HepG2 (cell line): Measurements from ENCODE around the gene TUBB2B. TPM values are rescaled to one million over a fixed set of nuclear protein-coding genes. Genes with fewer than 3 reads are reported as not detected.

Experiments
- ATAC-seq: fragments of 200-7000 bp; cut with Tn5 transposase; 3 replicates; pipeline ENCODE4 v1.9.1; 2020; ENCODE audit warnings: mild to moderate bottlenecking, moderate library complexity
- BruUV-seq: library from RNA; stranded (reverse); fragments of 400-500 nt; replicated peaks from 2 replicates; lab custom pipeline; 2021; lab: Mats Ljungman, UMichigan
- CTCF ChIA-PET: fragments of 300-600 bp; formaldehyde crosslinking; extraction: SDS; loops from one replicate; lab custom pipeline; 2021; ENCODE audit warnings: low total read pairs, inconsistent platforms, low intra/inter-chr PET ratio; lab: Yijun Ruan, JAX
- POLR2A ChIA-PET: fragments of 350-600 bp; sonication (Branson Sonifier 250); formaldehyde crosslinking; loops from one replicate; lab custom pipeline; 2020; ENCODE audit warnings: antibody characterized with exemption, inconsistent platforms; lab: Yijun Ruan, JAX
- DNase-seq: peaks from one replicate; pipeline ENCODE4 v3.0.0-alpha.2; 2015; ENCODE audit warnings: low spot score
- FAIRE-seq: peaks from 3 replicates; lab custom pipeline; 2011; peaks lifted over from hg19 to GRCh38; lab: Jason Lieb, UNC
- H2AFZ ChIP-seq: one replicate; pipeline ENCODE4 v1.6.1; 2011; ENCODE audit warnings: low read length, inconsistent platforms
- H3K27ac ChIP-seq: fragments of 300-600 bp; 3 replicates; pipeline ENCODE4 v1.8.0; 2011; ENCODE audit warnings: mixed run types, mild to moderate bottlenecking, mixed read lengths, low read length, inconsistent platforms; ENCODE audit not compliant: insufficient read depth; ENCODE audit errors: extremely low read length
- H3K27me3 ChIP-seq, 2 experiments: fragments of 200-600 bp in 1 of 2; 2 replicates in 1 of 2; 3 replicates in 1 of 2; pipeline versions ENCODE4 v1.6.0 to v1.8.0; 2011; ENCODE audit warnings: low read length in 2 of 2, mild to moderate bottlenecking in 2 of 2, moderate library complexity in 2 of 2, inconsistent platforms in 1 of 2; ENCODE audit not compliant: insufficient read depth in 2 of 2, control insufficient read depth in 1 of 2
- H3K36me3 ChIP-seq, 2 experiments: fragments of 200-600 bp in 1 of 2; replicated peaks in 1 of 2; 2 replicates in 1 of 2; 3 replicates in 1 of 2; pipeline versions ENCODE4 v1.5.1 to v1.8.0; 2011; ENCODE audit warnings: low read length in 2 of 2, inconsistent platforms in 1 of 2; ENCODE audit not compliant: insufficient read depth in 2 of 2, control insufficient read depth in 1 of 2
- H3K4me1 ChIP-seq: 2 replicates; pipeline ENCODE4 v1.5.1; 2012; ENCODE audit warnings: low read length, inconsistent platforms; ENCODE audit not compliant: insufficient read depth
- H3K4me2 ChIP-seq: 2 replicates; pipeline ENCODE4 v1.6.0; 2011; ENCODE audit warnings: low read depth, low read length, inconsistent platforms
- H3K4me3 ChIP-seq, 3 experiments: fragments of 200-600 bp in 1 of 3; sonication (generic), shearing (Covaris generic) in 1 of 3; replicated peaks in 1 of 3; 2 replicates each; pipeline ENCODE4 v1.5.1; 2011 to 2016; ENCODE audit warnings: low read length in 3 of 3, inconsistent platforms in 2 of 3, low read depth in 2 of 3, mild to moderate bottlenecking in 2 of 3, control low read depth in 1 of 3, mixed read lengths in 1 of 3; ENCODE audit not compliant: insufficient read depth in 1 of 3
- H3K79me2 ChIP-seq: one replicate; pipeline ENCODE4 v1.6.1; 2011; ENCODE audit warnings: low read length, inconsistent platforms; ENCODE audit not compliant: insufficient read depth
- H3K9ac ChIP-seq: 2 replicates; pipeline ENCODE4 v1.6.0; 2011; ENCODE audit warnings: mild to moderate bottlenecking, low read depth, low read length, inconsistent platforms; ENCODE audit not compliant: insufficient read depth
- H3K9me3 ChIP-seq: 2 replicates; pipeline ENCODE4 v1.5.1; 2012; ENCODE audit warnings: mild to moderate bottlenecking, low read length
- H4K20me1 ChIP-seq: 2 replicates; pipeline ENCODE4 v1.6.0; 2011; ENCODE audit warnings: inconsistent platforms, mild to moderate bottlenecking, low read length, moderate library complexity; ENCODE audit not compliant: insufficient read depth
- ATAD3A ChIP-seq: sonication (generic); formaldehyde crosslinking; IDR thresholded peaks from 2 replicates; pipeline ENCODE4 v1.4.0; 2020; ENCODE audit warnings: missing genetic modification reagents
- FIP1L1 ChIP-seq: fragments of 200-400 bp; formaldehyde crosslinking; IDR thresholded peaks from 2 replicates; pipeline ENCODE4 v1.6.1; 2018; ENCODE audit warnings: low read depth, mild to moderate bottlenecking, low read length, moderate library complexity, borderline replicate concordance; ENCODE audit not compliant: insufficient read depth
- FOXP4 ChIP-seq: sonication (generic); formaldehyde crosslinking; IDR thresholded peaks from 2 replicates; pipeline ENCODE4 v1.4.0; 2020; ENCODE audit warnings: missing genetic modification reagents
- HOXA5 ChIP-seq: sonication (generic); formaldehyde crosslinking; IDR thresholded peaks from 2 replicates; pipeline ENCODE4 v1.4.0; 2020; ENCODE audit warnings: missing genetic modification reagents
- NFE2L2 ChIP-seq: fragments of 150-350 bp; IDR thresholded peaks from 2 replicates; pipeline ENCODE4 v1.6.1; 2014; ENCODE audit warnings: low read length
- NFYB ChIP-seq: sonication (generic); formaldehyde crosslinking; IDR thresholded peaks from 2 replicates; pipeline ENCODE4 v1.4.0; 2020; ENCODE audit warnings: missing genetic modification reagents
- SMAD3 ChIP-seq: sonication (generic); formaldehyde crosslinking; IDR thresholded peaks from 2 replicates; pipeline ENCODE4 v1.4.0; 2020; ENCODE audit warnings: missing genetic modification reagents
- SMAD9 ChIP-seq: sonication (generic); formaldehyde crosslinking; IDR thresholded peaks from 2 replicates; pipeline ENCODE4 v1.5.1; 2020; ENCODE audit warnings: mild to moderate bottlenecking, missing genetic modification reagents
- ZNF354B ChIP-seq: sonication (generic); formaldehyde crosslinking; IDR thresholded peaks from 2 replicates; pipeline ENCODE4 v1.8.0; 2022; ENCODE audit warnings: mild to moderate bottlenecking, missing genetic modification reagents
- ZNF550 ChIP-seq: sonication (generic); formaldehyde crosslinking; IDR thresholded peaks from 2 replicates; pipeline ENCODE4 v1.4.0; 2020; ENCODE audit warnings: mild to moderate bottlenecking, missing genetic modification reagents, borderline replicate concordance
- ZNF687 ChIP-seq: sonication (generic); formaldehyde crosslinking; IDR thresholded peaks from 2 replicates; pipeline ENCODE4 v1.5.1; 2020; ENCODE audit warnings: mild to moderate bottlenecking, missing genetic modification reagents, moderate library complexity
- ZNF713 ChIP-seq: sonication (generic); formaldehyde crosslinking; IDR thresholded peaks from 2 replicates; pipeline ENCODE4 v1.4.0; 2020; ENCODE audit warnings: mild to moderate bottlenecking, missing genetic modification reagents
- ZSCAN31 ChIP-seq: sonication (generic); formaldehyde crosslinking; IDR thresholded peaks from 2 replicates; pipeline ENCODE4 v1.5.0; 2020; ENCODE audit warnings: low read depth, mild to moderate bottlenecking, missing genetic modification reagents
- WGBS: methylation state at CpG from one replicate; pipeline ENCODE4 v1.1.6; 2017; ENCODE audit warnings: low lambda C conversion rate; 5-methylcytosine and 5-hydroxymethylcytosine counted together
- in situ Hi-C: cut with HindIII; loops from 2 replicates; pipeline ENCODE4 v1.10.0; 2017; ENCODE audit warnings: low pct_unique_long_range_greater_than_20kb; ENCODE audit not compliant: extremely low pct_ligation_motif_present
- intact Hi-C: fragments of 100-400 bp; cut with micrococcal nuclease; formaldehyde crosslinking; loops from one replicate; pipeline ENCODE4 v1.10.0; 2022; ENCODE audit not compliant: unreplicated experiment
- polyA plus RNA-seq, 8 experiments: library from polyadenylated mRNA; depleted of rRNA in 3 of 8; stranded (reverse) in 7 of 8; unstranded in 1 of 8; fragments of >200 nt; fragmentation: Illumina TruSeq in 4 of 8; extraction: Trizol in 4 of 8; gene quantifications; 2 replicates each; pipeline versions ENCODE4 v1.2.1 to v1.2.3, GENCODE V29; 2011 to 2016; ENCODE audit warnings: low read depth in 4 of 8, missing spikeins in 1 of 8, mixed read lengths in 1 of 8; ENCODE audit not compliant: insufficient read depth in 1 of 8
- total RNA-seq, 5 experiments: library from RNA; depleted of rRNA; stranded (reverse); fragments of >200 nt; fragmentation: Illumina TruSeq; extraction: Trizol; gene quantifications; 2 replicates each; pipeline ENCODE4 v1.2.3, GENCODE V29; 2016; ENCODE audit warnings: low read depth in 1 of 5

The TUBB2B gene
- total and polyA plus RNA-seq, 2 of the 13 experiments (the other 11 are each of a cell fraction or from before 2014, with no cell fraction given) = 10.3 to 23.6 TPM

- in situ Hi-C loops = loop anchor here (10.0 kb wide), 1 partner anchor 264 kb away; the partner anchor contains the start of gene NQO2
- 1% methylated on average over 18 of the region's 80 CpGs for WGBS
- Histone ChIP-seq H3K27me3 (peaks cover 0 to 32% of the 10 kb centered on the region in 2 experiments; a peak in 3 of 5 replicates), H3K27ac (peak within 1 kb of the TSS; percentile 70), H3K36me3 (peaks cover 4 to 11% of the 10 kb centered on the region in 2 experiments; a peak in 4 of 5 replicates), H3K79me2 (peaks cover 47% of the 10 kb centered on the region), H3K9ac (peak within 1 kb of the TSS; percentile 87), H3K4me1 (peaks cover 50% of the 10 kb centered on the region), H3K9me3 (no peaks in the 10 kb centered on the region), H4K20me1 (peaks cover 14% of the 10 kb centered on the region), H3K4me2 (peak within 1 kb of the TSS; percentile 80), H3K4me3 (peak within 1 kb of the TSS; percentile 92 to 96 (median 96)), H2AFZ (no peak within 1 kb of the TSS)
- POLR2A ChIA-PET = interaction anchor here (0.6 to 2.2 kb wide), 14 partner anchors 9 to 877 kb away, joined by 3 to 30 read pairs (median 4); partner anchors contain the start of genes BPHL, ECI2 and NQO2
- ATAC-seq (peak; percentile 89), FAIRE-seq (peak; percentile 93), DNase-seq (peak; percentile 84)
- intact Hi-C loops = loop anchor here (2.0 to 5.0 kb wide), 2 partner anchors 62 to 132 kb away; no protein-coding TSS in a partner anchor
- CTCF ChIA-PET = interaction anchor here (0.6 to 1.6 kb wide), 2 partner anchors 132 to 145 kb away, joined by 3 to 5 read pairs; no protein-coding TSS in a partner anchor
- BruUV-seq = no TSS peak
- TF ChIP-seq NFE2L2 (no peak), SMAD3 (no peak), ZNF550 (CRISPR knock-in tag) (no peak), ZNF713 (no peak), NFYB (CRISPR knock-in tag) (peak; percentile 41; the same call in 1 of the 2 replicates), ZNF354B (CRISPR knock-in tag) (peak; percentile 82; the same call in 1 of the 2 replicates), FOXP4 (CRISPR knock-in tag) (peak; percentile 60), ZNF687 (CRISPR knock-in tag) (peak; percentile 92), ZSCAN31 (CRISPR knock-in tag) (no peak), FIP1L1 (no peak), SMAD9 (CRISPR knock-in tag) (no peak), ATAD3A (peak; percentile 35; the same call in 1 of the 2 replicates), HOXA5 (peak; percentile 75; the same call in 1 of the 2 replicates)
These were observed 31.5 kb upstream of the TUBB2B start, which contains the start of gene PSMG4 for GRCh38 chr6:3258720-3259490. PSMG4 (plus strand) TSS chr6:3258947; CDS start chr6:3259023, 76 bp downstream.
